Cortex of kidney (tissue), 1 donor: ENCODE data around the gene HNMT.
"Not testable (repeated sequence)": the region's sequence is repeated elsewhere in the genome, so short reads cannot be mapped to it uniquely, and the experiment has no call there.

Source experiments
- DNase-seq: peaks from one replicate; lab custom pipeline; 2025; lab: John Stamatoyannopoulos, UW

Gene HNMT

GRCh38 chr2:137946227-137946626 is 18.0 kb upstream of the HNMT start:
- DNase-seq: no peak

DNA sequence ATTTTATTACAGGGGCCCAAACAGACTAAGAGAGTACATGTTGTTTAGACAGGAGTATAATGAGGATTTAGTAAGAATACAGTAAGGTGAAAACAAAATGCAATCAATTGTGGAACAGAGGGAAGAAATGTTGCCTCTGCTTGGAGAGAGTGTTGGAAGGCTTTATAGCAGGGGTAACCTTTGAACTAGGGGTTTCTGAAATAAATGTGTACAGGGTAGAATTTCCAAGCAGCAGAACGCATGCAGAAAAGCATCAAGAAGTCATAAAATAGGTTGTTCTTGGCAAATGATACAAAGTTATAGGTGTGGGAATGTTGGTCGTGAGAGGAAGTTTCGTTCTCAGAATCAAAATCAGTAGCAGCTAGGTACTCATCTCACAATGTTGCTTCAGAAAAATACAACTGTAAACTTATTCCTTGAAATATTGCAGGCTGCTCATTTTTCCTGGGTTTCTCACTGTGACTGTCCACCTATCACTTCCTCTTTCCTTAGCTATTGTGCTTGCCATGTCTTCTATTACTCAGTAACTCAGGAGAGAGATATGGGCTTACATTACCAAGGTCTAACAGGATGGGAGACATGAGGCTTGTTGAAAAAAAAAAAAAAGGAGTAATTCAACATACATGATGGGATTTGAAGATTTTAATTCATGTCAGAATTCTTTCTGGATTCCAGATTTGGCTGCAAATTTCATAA is 17.1 kb upstream of the HNMT start:
- no peak for DNase-seq

DNA sequence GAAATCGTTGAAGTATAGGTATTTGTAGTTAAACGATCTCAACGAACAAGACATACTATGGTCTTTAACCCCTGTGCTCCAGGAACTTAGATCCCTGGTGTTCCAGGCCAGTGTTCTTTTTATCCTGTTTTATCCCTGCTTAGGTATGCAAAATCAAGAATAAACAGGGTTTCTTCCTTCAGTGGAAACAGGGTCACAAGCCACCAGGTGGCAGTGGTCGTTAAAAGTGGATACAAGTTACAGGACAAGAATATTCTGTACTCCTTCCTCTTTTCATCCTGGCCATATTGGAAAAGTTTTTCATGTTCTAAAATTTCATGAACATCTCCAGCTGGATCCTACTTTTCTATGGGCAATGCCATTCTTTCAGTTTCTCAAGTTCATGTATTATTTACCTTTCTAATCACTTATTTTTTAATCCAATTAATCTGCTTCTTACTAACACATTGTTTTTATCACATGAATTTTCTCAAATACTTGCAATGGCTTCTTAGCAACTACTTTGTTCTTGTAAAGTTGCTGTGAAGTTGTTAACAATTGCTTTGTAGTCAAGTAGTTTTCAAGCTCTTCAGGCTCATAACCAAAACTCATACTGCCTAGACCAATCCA is 16.4 kb upstream of the HNMT start:
- no peak for DNase-seq

DNA sequence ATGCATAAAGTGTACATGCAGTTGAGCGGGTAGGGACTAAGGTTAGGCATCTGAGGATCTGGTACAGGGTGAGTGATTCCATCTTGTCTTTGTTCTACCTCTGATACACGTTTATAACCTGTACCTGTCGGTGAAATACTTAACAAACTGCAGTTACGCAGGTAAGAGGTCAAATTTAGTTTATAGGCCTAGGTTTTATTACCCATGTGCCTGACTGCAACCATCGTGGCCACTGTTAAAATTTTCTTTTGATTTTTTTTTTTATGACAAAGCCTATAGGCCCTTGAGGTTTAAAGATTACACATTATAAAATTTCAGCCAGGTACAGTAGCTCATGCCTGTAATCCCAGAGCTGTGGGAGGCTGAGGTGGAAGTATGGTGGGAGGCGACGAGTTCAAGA is 15.4 kb upstream of the HNMT start:
- no peak for DNase-seq

DNA sequence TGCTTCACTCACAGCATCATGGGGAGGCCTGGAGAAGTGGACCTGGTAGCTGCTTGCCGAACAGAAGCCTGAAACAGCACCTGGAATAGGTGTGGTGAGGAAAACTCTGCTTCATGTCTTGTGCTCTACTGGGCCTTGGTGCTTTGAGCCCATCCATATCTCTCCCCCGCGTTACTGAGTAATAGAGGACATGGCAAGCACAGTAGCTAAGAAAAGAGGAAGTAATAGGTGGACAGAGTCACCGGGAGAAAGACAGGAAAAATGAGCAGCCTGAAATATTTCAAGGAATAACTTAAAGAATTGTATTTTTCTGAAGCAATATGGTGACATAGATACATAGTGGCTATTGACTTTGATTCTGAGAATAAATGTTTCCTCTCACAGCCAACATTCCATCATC is 14.0 kb upstream of the HNMT start:
- DNase-seq: no peak

- no peak for DNase-seq
Observed at GRCh38 chr2:137951586-137951985, 12.7 kb upstream of the HNMT start.

- DNase-seq: no peak
Observed at GRCh38 chr2:137952586-137953129, 11.6 kb upstream of the HNMT start.

- DNase-seq: no peak
Observed at GRCh38 chr2:137955536-137955935, 8.7 kb upstream of the HNMT start.

DNA sequence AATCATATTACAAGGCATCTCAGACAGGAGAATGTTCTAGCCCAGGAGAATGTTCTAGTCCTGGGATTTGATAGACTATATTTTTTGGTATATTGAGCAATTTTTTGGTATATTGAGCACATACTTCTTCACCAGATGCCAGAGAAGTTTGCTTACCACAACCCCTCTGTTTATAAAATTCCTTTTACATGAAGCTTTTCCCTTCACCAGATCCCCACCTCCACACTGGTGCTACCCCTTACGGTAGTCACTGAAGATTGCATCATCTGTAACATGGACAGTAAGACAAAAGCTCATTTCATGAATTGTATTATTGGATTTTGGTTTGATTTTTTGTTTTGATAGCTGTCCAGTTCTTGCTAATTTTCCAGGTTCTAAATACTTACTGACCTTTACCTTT is 7.2 kb upstream of the HNMT start:
- no peak for DNase-seq

DNA sequence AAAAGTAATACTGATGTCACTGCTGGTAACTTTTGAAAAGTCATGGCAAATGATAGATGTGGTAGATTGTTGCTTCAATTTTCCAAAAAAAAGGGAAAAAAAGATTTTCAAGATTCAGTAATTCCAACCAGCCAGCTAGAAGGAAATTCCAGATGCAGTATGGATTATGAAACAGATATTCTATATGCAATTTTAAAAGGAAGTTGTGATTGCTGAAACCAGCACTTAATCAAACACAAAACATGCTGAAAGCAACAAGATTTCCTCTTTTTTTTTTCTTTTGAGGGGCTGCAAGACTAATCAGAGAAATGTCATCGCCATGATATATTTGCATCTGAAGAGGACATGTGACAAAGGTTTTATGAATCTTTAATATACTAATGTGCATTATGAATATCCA is 5.1 kb upstream of the HNMT start:
- no peak for DNase-seq

- DNase-seq: no peak
Observed at GRCh38 chr2:137960223-137960622, 4.0 kb upstream of the HNMT start.

DNA sequence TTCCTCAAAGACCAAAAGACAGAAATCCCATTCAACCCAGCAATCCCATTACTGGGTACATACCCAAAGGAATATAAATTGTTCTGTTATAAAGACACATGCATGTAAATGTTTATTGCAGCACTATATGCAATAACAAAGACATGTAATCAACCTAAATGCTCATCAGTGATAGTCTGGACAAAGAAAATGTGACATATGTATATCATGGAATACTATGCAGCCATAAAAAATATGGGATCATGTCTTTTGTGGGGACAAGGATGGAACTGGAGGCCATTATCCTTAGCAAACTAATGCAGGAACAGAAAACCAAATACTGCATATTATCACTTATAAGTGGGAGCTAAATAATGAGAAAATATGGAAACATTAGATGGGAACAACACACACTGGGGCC is 2.7 kb upstream of the HNMT start:
- DNase-seq: no peak

DNA sequence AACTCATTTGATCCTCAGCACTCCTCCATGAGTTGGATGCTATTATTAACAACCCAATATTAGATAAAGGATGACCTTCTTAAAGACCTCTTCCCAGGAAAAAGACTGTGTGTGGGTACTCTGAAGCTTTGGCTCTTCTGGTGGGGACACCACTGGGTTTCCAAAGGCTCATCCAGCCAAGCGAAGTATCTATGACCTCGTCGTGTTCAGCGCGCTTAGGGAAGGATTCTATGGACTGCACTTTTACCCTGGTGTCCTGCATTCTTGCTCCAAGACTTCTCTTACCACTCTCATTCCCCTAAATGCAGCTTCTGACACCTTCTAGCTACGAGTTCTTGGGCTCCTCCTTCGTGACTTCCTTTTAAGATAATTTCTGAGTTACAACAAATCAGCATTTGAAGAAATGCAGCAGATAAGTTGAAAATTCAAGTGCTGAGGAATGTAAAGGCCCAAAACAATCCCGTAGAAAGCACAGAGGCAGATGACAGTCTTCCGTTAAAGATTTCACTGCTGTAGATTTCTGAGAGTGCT is 673 bp upstream of the HNMT start:
- DNase-seq: no peak

GRCh38 chr2:137964859-137965459 is 686 bp downstream of the HNMT start:
- no peak for DNase-seq

- DNase-seq: no peak
Observed at GRCh38 chr2:137966043-137966442, 1.8 kb downstream of the HNMT start.

DNA sequence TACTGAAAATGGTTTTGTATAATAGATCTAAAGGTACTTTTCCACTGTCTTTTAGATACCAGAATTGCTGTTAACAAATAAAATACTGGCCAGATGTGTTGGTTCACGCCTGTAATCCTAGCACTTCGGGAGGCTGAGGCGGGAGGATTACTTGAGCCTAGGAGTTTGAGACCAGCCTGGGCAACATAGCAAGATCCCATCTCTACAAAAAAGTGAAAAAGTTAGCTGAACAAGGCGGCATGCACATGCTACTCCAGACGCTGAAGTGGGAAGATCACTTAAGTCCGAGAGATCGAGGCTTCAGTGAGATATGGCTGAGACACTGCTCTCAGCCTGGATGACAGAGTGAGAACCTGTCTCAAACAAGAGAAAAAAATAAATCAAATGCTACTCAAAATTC is 2.8 kb downstream of the HNMT start:
- no peak for DNase-seq

- no peak for DNase-seq
Observed at GRCh38 chr2:137968477-137969417, 4.5 kb downstream of the HNMT start.

GRCh38 chr2:137969418-137969765 is 5.1 kb downstream of the HNMT start:
- DNase-seq: no peak

DNA sequence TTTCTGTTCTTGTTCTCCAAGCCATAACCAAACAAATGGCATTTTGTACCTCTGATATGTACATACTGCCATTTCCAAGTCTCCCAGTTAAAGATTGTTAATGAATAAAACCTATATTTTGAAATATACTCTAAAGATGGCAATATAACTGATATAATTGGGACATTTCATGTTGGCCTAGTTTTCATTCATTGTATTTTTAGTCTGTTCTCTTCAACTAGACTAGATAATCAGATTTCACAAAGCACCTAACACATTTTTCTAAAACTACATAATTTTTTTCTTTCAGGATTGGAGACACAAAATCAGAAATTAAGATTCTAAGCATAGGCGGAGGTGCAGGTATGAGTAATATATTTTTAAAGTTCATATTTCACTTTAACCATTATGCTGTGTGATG is 5.6 kb downstream of the HNMT start:
- DNase-seq: no peak

DNA sequence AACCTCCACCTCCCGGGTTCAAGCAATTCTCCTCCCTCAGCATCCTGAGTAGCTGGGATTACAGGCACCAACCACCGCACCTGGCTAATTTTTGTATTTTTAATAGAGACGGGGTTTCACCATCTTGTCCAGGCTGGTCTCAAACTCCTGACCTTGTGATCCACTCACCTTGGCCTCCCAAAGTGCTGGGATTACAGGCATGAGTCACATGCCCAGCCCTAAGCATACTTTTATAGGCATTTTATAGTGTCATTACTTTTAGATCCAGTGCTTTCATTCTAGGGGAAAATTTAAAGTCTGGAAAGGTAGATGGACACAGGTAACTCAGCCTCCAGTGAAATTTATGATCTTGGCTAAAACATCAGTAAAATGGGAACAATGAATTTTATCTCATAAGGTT is 7.0 kb downstream of the HNMT start:
- not testable (repeated sequence) for DNase-seq

- no peak for DNase-seq
Observed at GRCh38 chr2:137973280-137973679, 9.0 kb downstream of the HNMT start.
